Psoas muscle (tissue), 8 donors: Measurements from ENCODE around the gene BACE1. TPM values are rescaled to one million over a fixed set of nuclear protein-coding genes. Genes with fewer than 3 reads are reported as not detected.

Source experiments
- ATAC-seq, 4 donors: fragments of 200-7000 bp; cut with Tn5 transposase; one replicate each; pipeline ENCODE4 v1.9.1; 2020; ENCODE audit warnings: moderate library complexity in 3 of 4, mild to moderate bottlenecking in 2 of 4
- DNase-seq, 2 donors: peaks; one replicate each; pipeline ENCODE4 v3.0.0-alpha.2; 2020
- H3K27ac ChIP-seq: fragments of 200-600 bp; one replicate; pipeline ENCODE4 v1.8.0; 2022
- H3K27me3 ChIP-seq, 3 donors: fragments of 200-600 bp in 1 of 3; one replicate each; pipeline versions ENCODE4 v1.6.1 to v1.8.0; 2013 to 2022; ENCODE audit warnings: low read length in 2 of 3, mild to moderate bottlenecking in 2 of 3, moderate library complexity in 1 of 3; ENCODE audit not compliant: insufficient read depth in 3 of 3
- H3K36me3 ChIP-seq, 2 donors: fragments of 200-600 bp in 1 of 2; one replicate each; pipeline versions ENCODE4 v1.6.1 to v1.8.0; 2013 to 2022; ENCODE audit warnings: low read depth in 1 of 2, mild to moderate bottlenecking in 1 of 2, moderate library complexity in 1 of 2; ENCODE audit not compliant: insufficient read depth in 1 of 2
- H3K4me1 ChIP-seq: fragments of 200-600 bp; one replicate; pipeline ENCODE4 v1.8.0; 2022
- H3K4me3 ChIP-seq: fragments of 200-600 bp; one replicate; pipeline ENCODE4 v1.8.0; 2022; ENCODE audit warnings: mild to moderate bottlenecking
- H3K9me3 ChIP-seq: fragments of 200-600 bp; one replicate; pipeline ENCODE4 v1.8.0; 2022
- WGBS, 3 donors: extraction: QIAGEN DNeasy Blood & Tissue Kit; methylation state at CpG; one replicate each; pipeline versions ENCODE4 v1.1.6 to v1.1.7; 2013; 5-methylcytosine and 5-hydroxymethylcytosine counted together
- intact Hi-C, 2 donors: fragments of 100-400 bp; cut with DNase I; formaldehyde crosslinking; loops; one replicate each; pipeline versions ENCODE4 v1.11.0 to v1.14.2; 2022
- polyA plus RNA-seq, 3 donors: library from polyadenylated mRNA; stranded (reverse); fragments of 200-250 nt; gene quantifications; one replicate each; pipeline ENCODE4 v1.2.3, GENCODE V29; 2013
- total RNA-seq, 4 donors: library from RNA; stranded (reverse); fragmentation: NEBNext Ultra II Directional in 2 of 4; extraction: Animal tissue kit (Norgen Biotek cat#: 25700) in 2 of 4; gene quantifications; one replicate each; pipeline versions ENCODE4 v1.2.1 to v1.2.4, GENCODE V29; 2021 to 2023
- TF ChIP-seq, protein P1 (sequence below): fragments of 200-600 bp; IDR thresholded peaks from one replicate; pipeline ENCODE4 v1.8.0; 2022; ENCODE audit warnings: antibody characterized with exemption
- donor health status: healthy with polysubstance abuse.
- donor health status: DM: no; HTN: no; CAD: no; lungs with moderate emphysema.
- donor health status: Bipolar disorder and iron deficiency.
- donor health status: healthy.
- donor health status: DM: yes; HTN: yes; CAD: no.
- donor health status: DM: no; HTN: no; CAD: no.
- donor health status: DM: no; HTN: no; CAD: no.
- donor health status: DM: yes; HTN: yes; CAD: no.

Gene BACE1
- total and polyA plus RNA-seq, 7 donors, result 2.5 to 13.0 (median 9.2) TPM

DNA sequence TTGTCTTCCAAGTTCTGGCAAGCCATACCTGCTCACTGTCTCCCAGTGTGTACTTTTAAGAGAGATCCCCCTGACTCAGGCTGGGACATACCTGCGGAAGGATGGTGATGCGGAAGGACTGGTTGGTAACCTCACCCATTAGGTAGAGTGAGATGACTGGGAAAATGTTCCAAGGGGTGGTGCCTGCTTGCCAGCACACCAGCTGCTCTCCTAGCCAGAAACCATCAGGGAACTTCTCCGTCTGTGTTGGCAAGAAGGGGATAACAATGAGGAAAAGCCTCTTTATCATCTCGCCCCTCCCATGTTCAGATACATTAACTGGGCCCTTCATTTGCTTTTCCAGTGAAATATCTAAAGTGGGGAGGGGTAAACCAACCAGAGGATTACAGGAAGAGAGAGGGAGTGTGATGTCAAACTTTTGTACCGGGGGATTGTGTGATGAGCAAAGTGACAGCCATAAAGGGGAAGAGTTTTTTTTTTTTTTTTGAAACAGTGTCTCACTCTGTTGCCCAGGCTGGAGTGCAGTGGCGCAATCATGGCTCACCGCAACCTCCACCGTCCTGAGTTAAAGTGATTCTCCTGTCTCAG lies 25.2 kb downstream of the BACE1 start, which contains the start of gene BACE1-AS:
Gene BACE1-AS (plus strand): TSS at position 538 of the 588 bp plus-strand sequence.
- Histone ChIP-seq H3K27me3 (no peaks in the 10 kb centered on the region), H3K27ac (no peak within 1 kb of the TSS), H3K9me3 (no peaks in the 10 kb centered on the region), H3K4me1 (no peaks in the 10 kb centered on the region), H3K36me3 (peaks cover 2 to 89% of the 10 kb centered on the region in 2 donors), H3K4me3 (no peak within 1 kb of the TSS)
- intact Hi-C loops, result no loop called here
- TF ChIP-seq, protein P1, sequence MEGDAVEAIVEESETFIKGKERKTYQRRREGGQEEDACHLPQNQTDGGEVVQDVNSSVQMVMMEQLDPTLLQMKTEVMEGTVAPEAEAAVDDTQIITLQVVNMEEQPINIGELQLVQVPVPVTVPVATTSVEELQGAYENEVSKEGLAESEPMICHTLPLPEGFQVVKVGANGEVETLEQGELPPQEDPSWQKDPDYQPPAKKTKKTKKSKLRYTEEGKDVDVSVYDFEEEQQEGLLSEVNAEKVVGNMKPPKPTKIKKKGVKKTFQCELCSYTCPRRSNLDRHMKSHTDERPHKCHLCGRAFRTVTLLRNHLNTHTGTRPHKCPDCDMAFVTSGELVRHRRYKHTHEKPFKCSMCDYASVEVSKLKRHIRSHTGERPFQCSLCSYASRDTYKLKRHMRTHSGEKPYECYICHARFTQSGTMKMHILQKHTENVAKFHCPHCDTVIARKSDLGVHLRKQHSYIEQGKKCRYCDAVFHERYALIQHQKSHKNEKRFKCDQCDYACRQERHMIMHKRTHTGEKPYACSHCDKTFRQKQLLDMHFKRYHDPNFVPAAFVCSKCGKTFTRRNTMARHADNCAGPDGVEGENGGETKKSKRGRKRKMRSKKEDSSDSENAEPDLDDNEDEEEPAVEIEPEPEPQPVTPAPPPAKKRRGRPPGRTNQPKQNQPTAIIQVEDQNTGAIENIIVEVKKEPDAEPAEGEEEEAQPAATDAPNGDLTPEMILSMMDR, result no peak
- WGBS, 3 donors, result 86 to 92% (median 86%) methylated on average over 8 of the region's 8 CpGs
- DNase-seq (no peak), ATAC-seq (no peak)

DNA sequence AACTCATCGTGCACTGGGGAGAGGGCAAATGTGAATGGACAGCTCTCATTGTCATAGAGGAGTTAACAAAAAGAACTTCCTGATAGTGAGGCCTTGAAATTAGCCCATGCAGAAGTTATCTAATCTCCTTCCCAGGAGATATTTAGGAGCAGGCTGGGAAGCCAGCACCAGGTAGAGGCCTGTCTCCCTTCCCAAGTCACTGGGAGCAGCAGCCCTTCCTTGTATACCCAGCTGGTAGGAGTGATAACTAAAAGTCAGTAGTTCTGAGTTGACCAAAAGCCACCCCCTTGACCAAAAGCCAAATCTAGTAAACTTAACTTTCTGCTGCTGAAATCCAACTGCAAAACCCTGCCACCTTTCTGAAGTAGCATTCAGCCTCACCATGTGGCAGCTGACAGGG lies 26.3 kb downstream of the BACE1 start:
- H3K27me3 ChIP-seq, result no peaks in the 10 kb centered on the region
- no peak for ATAC-seq
- intact Hi-C loops, result no loop called here
- no peak for DNase-seq
- 91 to 100% (median 92%) methylated on average over 1 of the region's 1 CpG for WGBS, 3 donors
- H3K9me3 ChIP-seq, result no peaks in the 10 kb centered on the region
- H3K4me1 ChIP-seq, result no peaks in the 10 kb centered on the region
- H3K4me3 ChIP-seq, result no peak overlapping the region
- no peak overlapping the region for H3K27ac ChIP-seq
- H3K36me3 ChIP-seq, result peaks cover 8 to 89% of the 10 kb centered on the region in 2 donors
- TF ChIP-seq, protein P1, result no peak

DNA sequence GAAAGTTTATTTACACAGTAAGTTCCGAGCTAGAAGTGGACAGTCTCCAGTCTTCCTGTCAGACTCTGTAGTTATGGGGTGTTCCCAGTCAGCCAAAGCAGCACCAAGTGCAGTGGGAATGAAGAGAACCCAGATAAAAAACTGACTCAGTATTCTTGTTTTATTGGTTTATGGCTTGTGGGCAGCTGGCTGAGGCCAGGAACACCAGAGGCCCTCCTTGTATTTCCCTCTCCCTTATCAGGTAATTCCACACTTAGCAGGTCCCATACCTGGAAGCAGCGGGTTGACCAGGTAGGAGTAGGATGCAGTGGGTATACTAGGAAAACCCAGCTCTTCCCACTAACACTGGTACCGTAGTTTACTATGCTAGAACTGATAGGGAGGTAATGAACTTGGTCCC lies 28.4 kb downstream of the BACE1 start:
- ATAC-seq (no peak), DNase-seq (no peak)
- Histone ChIP-seq H3K27ac (no peak overlapping the region), H3K27me3 (no peaks in the 10 kb centered on the region), H3K4me1 (no peaks in the 10 kb centered on the region), H3K4me3 (no peak overlapping the region), H3K36me3 (peaks cover 19 to 99% of the 10 kb centered on the region in 2 donors), H3K9me3 (no peaks in the 10 kb centered on the region)
- intact Hi-C loops, result no loop called here
- WGBS, 3 donors, result 89 to 94% (median 93%) methylated on average over 3 of the region's 3 CpGs
- TF ChIP-seq, protein P1, result no peak

DNA sequence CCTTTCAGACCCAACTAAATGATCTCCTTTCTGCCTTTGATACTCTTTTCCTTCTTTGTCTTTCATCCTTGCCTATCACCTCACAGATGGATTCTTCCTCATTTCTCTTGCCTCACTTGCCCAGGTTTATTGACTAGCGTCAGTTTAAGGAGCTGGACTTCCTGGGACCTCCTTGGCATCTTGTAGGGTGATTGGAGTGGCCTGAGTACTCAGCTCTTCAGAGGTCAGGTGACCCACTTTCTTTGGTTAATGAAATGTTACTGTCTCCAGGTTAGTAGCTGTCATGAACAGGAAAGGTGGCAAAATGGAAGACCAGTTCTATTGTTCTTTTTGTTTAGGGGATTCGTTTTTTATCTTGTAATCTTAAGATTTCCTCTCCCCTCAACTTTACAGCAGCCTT lies 29.5 kb downstream of the BACE1 start:
- DNase-seq (no peak), ATAC-seq (no peak)
- Histone ChIP-seq H3K9me3 (no peaks in the 10 kb centered on the region), H3K36me3 (peaks cover 19 to 100% of the 10 kb centered on the region in 2 donors), H3K4me3 (no peak overlapping the region), H3K27ac (no peak overlapping the region), H3K4me1 (no peaks in the 10 kb centered on the region), H3K27me3 (no peaks in the 10 kb centered on the region)
- WGBS, 3 donors, result 81 to 86% (median 81%) methylated on average over 2 of the region's 2 CpGs
- TF ChIP-seq, protein P1, result no peak
- intact Hi-C loops, result no loop called here

DNA sequence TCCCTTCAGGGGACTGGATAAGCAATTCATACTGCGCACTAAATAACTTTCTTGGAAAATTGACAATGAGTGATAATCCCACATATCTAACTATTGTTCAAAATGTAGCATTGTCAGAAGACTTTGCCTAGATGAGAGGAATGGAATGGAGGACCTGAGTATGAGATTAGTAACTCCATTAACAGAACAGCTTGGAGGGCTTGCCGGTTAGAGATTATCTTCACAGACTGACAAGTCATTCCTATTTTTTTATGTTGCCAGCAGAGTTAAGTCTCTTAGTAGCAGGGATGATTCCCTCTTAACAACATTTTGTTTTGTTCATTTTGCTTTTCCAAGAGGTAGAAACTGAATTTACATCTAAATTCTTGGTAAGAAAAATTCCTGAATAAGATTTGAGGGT lies 32.0 kb downstream of the BACE1 start:
- no peak overlapping the region for H3K27ac ChIP-seq
- ATAC-seq (no peak), DNase-seq (no peak)
- peaks cover 19 to 94% of the 10 kb centered on the region in 2 donors for H3K36me3 ChIP-seq
- no peaks in the 10 kb centered on the region for H3K4me1 ChIP-seq
- WGBS, 3 donors, result 94 to 97% (median 97%) methylated on average over 2 of the region's 2 CpGs
- no peaks in the 10 kb centered on the region for H3K9me3 ChIP-seq
- no peak overlapping the region for H3K4me3 ChIP-seq
- intact Hi-C loops, result no loop called here
- no peaks in the 10 kb centered on the region for H3K27me3 ChIP-seq
- TF ChIP-seq, protein P1, result no peak
